B cell (primary cell): ENCODE measurements around the gene METTL9. TPM values are rescaled to one million over a fixed set of nuclear protein-coding genes. Genes with fewer than 3 reads are reported as not detected.
"Not testable (repeated sequence)": the region's sequence is repeated elsewhere in the genome, so short reads cannot be mapped to it uniquely, and the experiment has no call there.

ENCODE experiments used
- ATAC-seq: fragments of 200-7000 bp; cut with Tn5 transposase; one replicate; pipeline ENCODE4 v1.10.0; 2021; ENCODE audit warnings: low read depth, mild to moderate bottlenecking, moderate number of reproducible peaks, moderate library complexity
- CTCF ChIA-PET: fragments of 350-600 bp; sonication (Branson Sonifier 250); formaldehyde crosslinking; loops from one replicate; lab custom pipeline; 2021; ENCODE audit warnings: antibody characterized with exemption, inconsistent platforms; lab: Charles Lee
- POLR2A ChIA-PET: fragments of 350-600 bp; sonication (Branson Sonifier 250); formaldehyde crosslinking; loops from one replicate; lab custom pipeline; 2021; ENCODE audit warnings: antibody characterized with exemption; lab: Charles Lee
- DNase-seq: peaks from one replicate; pipeline ENCODE4 v3.0.0; 2013
- H2AFZ ChIP-seq: 2 replicates; pipeline ENCODE4 v1.6.1; 2012; ENCODE audit warnings: mild to moderate bottlenecking, low read depth, low read length; ENCODE audit not compliant: insufficient read depth, poor library complexity, severe bottlenecking
- H3K27ac ChIP-seq, 2 donors: 1 replicate in 1 of 2; 2 replicates in 1 of 2; pipeline ENCODE4 v1.5.1; 2012 to 2013; ENCODE audit warnings: low read length in 2 of 2, mild to moderate bottlenecking in 2 of 2, moderate library complexity in 1 of 2
- H3K27me3 ChIP-seq, 4 experiments: fragments of 200-600 bp in 1 of 4; sonication (generic) in 1 of 4; replicated peaks in 1 of 4; 1 replicate in 2 of 4; 2 replicates in 2 of 4; pipeline versions ENCODE4 v1.6.1 to v1.7.0; 2013 to 2016; ENCODE audit warnings: low read length in 3 of 4, mild to moderate bottlenecking in 2 of 4, mixed read lengths in 1 of 4, moderate library complexity in 1 of 4; ENCODE audit not compliant: insufficient read depth in 4 of 4, control insufficient read depth in 3 of 4; ENCODE audit errors: control extremely low read depth in 1 of 4
- H3K36me3 ChIP-seq, 2 experiments: replicated peaks in 1 of 2; 1 replicate in 1 of 2; 2 replicates in 1 of 2; pipeline versions ENCODE4 v1.6.1 to v1.7.1; 2013; ENCODE audit warnings: low read length in 1 of 2; ENCODE audit not compliant: insufficient read depth in 2 of 2, control insufficient read depth in 1 of 2; ENCODE audit errors: control extremely low read depth in 1 of 2, extremely low read depth in 1 of 2
- H3K4me1 ChIP-seq, 2 donors: fragments of 200-600 bp in 1 of 2; sonication (generic) in 1 of 2; 1 replicate in 1 of 2; 2 replicates in 1 of 2; pipeline versions ENCODE4 v1.5.1 to v1.6.1; 2013 to 2017; ENCODE audit warnings: low read length in 2 of 2; ENCODE audit not compliant: control insufficient read depth in 2 of 2, insufficient read depth in 2 of 2
- H3K4me2 ChIP-seq: replicated peaks from 2 replicates; pipeline ENCODE3; 2012; ENCODE audit warnings: mild to moderate bottlenecking, low read depth, low read length; ENCODE audit not compliant: poor library complexity, severe bottlenecking
- H3K4me3 ChIP-seq, 5 experiments: fragments of 200-600 bp in 1 of 5; sonication (generic) in 1 of 5; 1 replicate in 3 of 5; 2 replicates in 2 of 5; pipeline versions ENCODE4 v1.5.1 to v1.7.0; 2011 to 2016; ENCODE audit warnings: low read length in 4 of 5, mild to moderate bottlenecking in 4 of 5, low read depth in 2 of 5, control low read depth in 1 of 5, moderate library complexity in 1 of 5; ENCODE audit not compliant: insufficient read depth in 1 of 5; ENCODE audit errors: control extremely low read depth in 1 of 5, extremely low read depth in 1 of 5
- H3K79me2 ChIP-seq: fragments of 200-600 bp; sonication (generic); one replicate; pipeline ENCODE4 v1.6.0; 2016; ENCODE audit warnings: low read length; ENCODE audit not compliant: control insufficient read depth, insufficient read depth
- H3K9ac ChIP-seq: fragments of 200-600 bp; sonication (generic); 2 replicates; pipeline ENCODE4 v1.6.1; 2017; ENCODE audit warnings: mild to moderate bottlenecking, low read length, moderate library complexity
- H3K9me3 ChIP-seq, 3 donors: one replicate each; pipeline versions ENCODE4 v1.6.1 to v1.7.1; 2013; ENCODE audit warnings: low read length in 2 of 3; ENCODE audit not compliant: control insufficient read depth in 2 of 3, insufficient read depth in 1 of 3; ENCODE audit errors: control extremely low read depth in 1 of 3
- H4K20me1 ChIP-seq: 2 replicates; pipeline ENCODE4 v1.6.0; 2012; ENCODE audit warnings: mild to moderate bottlenecking, low read length; ENCODE audit not compliant: insufficient read depth, control insufficient read depth, poor library complexity, severe bottlenecking
- H3K27ac Mint-ChIP-seq: one replicate; pipeline ENCODE4 v1.8.0; 2021; ENCODE audit warnings: mixed read lengths
- H3K27me3 Mint-ChIP-seq: one replicate; pipeline ENCODE4 v1.8.0; 2021; ENCODE audit warnings: mixed read lengths
- H3K4me1 Mint-ChIP-seq: one replicate; pipeline ENCODE4 v1.8.0; 2021; ENCODE audit warnings: mixed read lengths
- H3K4me3 Mint-ChIP-seq: one replicate; pipeline ENCODE4 v1.8.0; 2021; ENCODE audit warnings: mixed read lengths
- H3K9me3 Mint-ChIP-seq: one replicate; pipeline ENCODE4 v1.8.0; 2022; ENCODE audit warnings: mixed read lengths; ENCODE audit not compliant: insufficient read depth
- EZH2 ChIP-seq: IDR thresholded peaks from 2 replicates; pipeline ENCODE4 v1.6.1; 2012; ENCODE audit warnings: borderline replicate concordance, low read depth, mild to moderate bottlenecking, moderate library complexity, low read length; ENCODE audit not compliant: insufficient read depth, poor library complexity, severe bottlenecking
- WGBS: methylation state at CpG from one replicate; pipeline ENCODE4 v1.1.5; 2013; ENCODE audit warnings: missing lambda C conversion rate; ENCODE audit not compliant: insufficient coverage; 5-methylcytosine and 5-hydroxymethylcytosine counted together
- intact Hi-C: fragments of 100-400 bp; cut with micrococcal nuclease; formaldehyde crosslinking; loops from one replicate; pipeline ENCODE4 v1.10.0; 2022
- polyA plus RNA-seq: library from polyadenylated mRNA; depleted of rRNA; stranded (reverse); fragments of >200 nt; gene quantifications from 2 replicates; pipeline ENCODE4 v1.2.3, GENCODE V29; 2012
- total RNA-seq, 2 donors: library from RNA; stranded (reverse); fragments of 120-200 nt in 1 of 2; gene quantifications; 1 replicate in 1 of 2; 2 replicates in 1 of 2; pipeline versions ENCODE4 v1.2.3 to v1.2.4, GENCODE V29; 2013 to 2022
- TF ChIP-seq, protein P1 (sequence below): fragments of 200-600 bp; IDR thresholded peaks from one replicate; pipeline ENCODE4 v1.8.0; 2022; ENCODE audit warnings: antibody characterized with exemption, mild to moderate bottlenecking

METTL9 gene
- total and polyA plus RNA-seq, 2 donors (not counting 1 experiment from before 2014, with no cell fraction given), result 34.0 to 57.7 TPM

DNA sequence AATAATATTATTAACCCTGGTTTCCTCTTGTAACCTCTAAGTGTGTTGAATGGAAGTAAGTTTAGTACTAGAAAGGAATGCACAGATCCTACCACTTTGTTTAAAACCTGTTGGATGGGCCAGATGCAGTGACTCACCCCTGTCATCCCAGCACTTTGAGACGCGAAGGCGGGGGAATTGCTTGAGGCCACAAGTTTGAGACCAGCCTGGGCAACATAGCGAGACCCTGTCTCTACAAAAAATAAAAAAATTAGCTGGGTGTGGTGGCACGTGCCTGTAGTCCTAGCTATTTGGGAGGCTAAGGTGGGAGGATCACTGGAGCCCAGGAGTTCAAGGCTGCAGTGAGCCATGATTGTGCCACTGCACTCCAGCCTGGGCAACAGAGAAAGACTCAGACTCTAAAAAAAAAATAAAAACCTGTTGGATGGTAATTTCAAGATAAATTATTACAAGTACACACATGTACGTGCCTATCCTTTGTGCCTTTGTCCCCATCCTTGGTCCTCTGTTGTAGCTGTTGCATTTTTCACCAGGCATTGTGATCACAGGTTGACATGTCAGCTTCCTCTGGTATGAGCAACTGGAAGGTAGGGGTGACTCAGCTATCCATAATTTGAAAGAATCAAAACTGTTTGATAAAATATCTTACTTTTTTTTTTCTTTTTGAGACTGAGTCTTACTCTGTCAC, 30.7 kb upstream of the METTL9 start:
- peaks cover 12% of the 10 kb centered on the region for H3K27me3 Mint-ChIP-seq
- WGBS, result 94% methylated on average over 6 of the region's 6 CpGs
- no peak for ATAC-seq
- H3K27ac ChIP-seq, result no peak overlapping the region
- no peaks in the 10 kb centered on the region for H3K79me2 ChIP-seq
- no peaks in the 10 kb centered on the region for H3K27me3 ChIP-seq
- no peaks in the 10 kb centered on the region for H3K9me3 ChIP-seq
- no peak overlapping the region for H3K27ac Mint-ChIP-seq
- H3K36me3 ChIP-seq, result no peaks in the 10 kb centered on the region
- no peaks in the 10 kb centered on the region for H3K9me3 Mint-ChIP-seq
- H3K9ac ChIP-seq, result no peak overlapping the region
- no peak overlapping the region for H3K4me3 Mint-ChIP-seq
- CTCF ChIA-PET, result no interaction called here
- H3K4me3 ChIP-seq, result no peak overlapping the region
- no peaks in the 10 kb centered on the region for H4K20me1 ChIP-seq
- POLR2A ChIA-PET, result no interaction called here
- H3K4me1 Mint-ChIP-seq, result peaks cover 3% of the 10 kb centered on the region
- H2AFZ ChIP-seq, result no peak overlapping the region
- H3K4me1 ChIP-seq, result peaks cover 5 to 6% of the 10 kb centered on the region in 2 donors
- TF ChIP-seq, protein P1, sequence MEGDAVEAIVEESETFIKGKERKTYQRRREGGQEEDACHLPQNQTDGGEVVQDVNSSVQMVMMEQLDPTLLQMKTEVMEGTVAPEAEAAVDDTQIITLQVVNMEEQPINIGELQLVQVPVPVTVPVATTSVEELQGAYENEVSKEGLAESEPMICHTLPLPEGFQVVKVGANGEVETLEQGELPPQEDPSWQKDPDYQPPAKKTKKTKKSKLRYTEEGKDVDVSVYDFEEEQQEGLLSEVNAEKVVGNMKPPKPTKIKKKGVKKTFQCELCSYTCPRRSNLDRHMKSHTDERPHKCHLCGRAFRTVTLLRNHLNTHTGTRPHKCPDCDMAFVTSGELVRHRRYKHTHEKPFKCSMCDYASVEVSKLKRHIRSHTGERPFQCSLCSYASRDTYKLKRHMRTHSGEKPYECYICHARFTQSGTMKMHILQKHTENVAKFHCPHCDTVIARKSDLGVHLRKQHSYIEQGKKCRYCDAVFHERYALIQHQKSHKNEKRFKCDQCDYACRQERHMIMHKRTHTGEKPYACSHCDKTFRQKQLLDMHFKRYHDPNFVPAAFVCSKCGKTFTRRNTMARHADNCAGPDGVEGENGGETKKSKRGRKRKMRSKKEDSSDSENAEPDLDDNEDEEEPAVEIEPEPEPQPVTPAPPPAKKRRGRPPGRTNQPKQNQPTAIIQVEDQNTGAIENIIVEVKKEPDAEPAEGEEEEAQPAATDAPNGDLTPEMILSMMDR, result no peak
- no peak for TF ChIP-seq EZH2
- intact Hi-C loops, result no loop called here
- DNase-seq, result no peak
- no peak overlapping the region for H3K4me2 ChIP-seq

DNA sequence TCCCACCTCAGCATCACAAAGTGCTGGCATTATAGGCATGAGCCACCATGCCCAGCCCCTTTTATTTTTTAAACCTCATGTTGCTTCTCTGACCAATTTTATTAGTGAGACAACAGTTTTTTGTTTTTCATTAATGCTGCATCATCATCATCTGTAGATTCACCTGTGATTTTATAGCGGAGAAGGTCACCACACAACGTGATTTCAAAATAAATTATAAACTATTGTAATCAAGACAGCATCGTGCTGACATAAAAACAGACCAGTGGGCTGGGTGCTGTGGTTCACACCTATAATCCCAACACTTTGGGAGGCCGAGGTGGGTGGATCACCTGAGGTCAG, 28.7 kb upstream of the METTL9 start:
- peaks cover 3% of the 10 kb centered on the region for H3K4me1 Mint-ChIP-seq
- H2AFZ ChIP-seq, result no peak overlapping the region
- POLR2A ChIA-PET, result no interaction called here
- no peak overlapping the region for H3K4me2 ChIP-seq
- no peaks in the 10 kb centered on the region for H3K9me3 Mint-ChIP-seq
- no peaks in the 10 kb centered on the region for H3K27me3 ChIP-seq
- peaks cover 4% of the 10 kb centered on the region in 2 donors for H3K4me1 ChIP-seq
- no peaks in the 10 kb centered on the region for H4K20me1 ChIP-seq
- CTCF ChIA-PET, result interaction anchor here (1.6 kb wide), 1 partner anchor 45 kb away, joined by 3 read pairs; no protein-coding TSS in a partner anchor
- no peaks in the 10 kb centered on the region for H3K79me2 ChIP-seq
- H3K9ac ChIP-seq, result no peak overlapping the region
- no peaks in the 10 kb centered on the region for H3K36me3 ChIP-seq
- no peak for ATAC-seq
- TF ChIP-seq EZH2, result no peak
- TF ChIP-seq, protein P1, result no peak
- WGBS, result 93% methylated on average over 4 of the region's 4 CpGs
- no peak overlapping the region for H3K27ac ChIP-seq
- peaks cover 12% of the 10 kb centered on the region for H3K27me3 Mint-ChIP-seq
- intact Hi-C loops, result no loop called here
- H3K4me3 ChIP-seq, result no peak overlapping the region
- DNase-seq, result no peak
- no peak overlapping the region for H3K27ac Mint-ChIP-seq
- H3K4me3 Mint-ChIP-seq, result no peak overlapping the region
- H3K9me3 ChIP-seq, result no peaks in the 10 kb centered on the region

DNA sequence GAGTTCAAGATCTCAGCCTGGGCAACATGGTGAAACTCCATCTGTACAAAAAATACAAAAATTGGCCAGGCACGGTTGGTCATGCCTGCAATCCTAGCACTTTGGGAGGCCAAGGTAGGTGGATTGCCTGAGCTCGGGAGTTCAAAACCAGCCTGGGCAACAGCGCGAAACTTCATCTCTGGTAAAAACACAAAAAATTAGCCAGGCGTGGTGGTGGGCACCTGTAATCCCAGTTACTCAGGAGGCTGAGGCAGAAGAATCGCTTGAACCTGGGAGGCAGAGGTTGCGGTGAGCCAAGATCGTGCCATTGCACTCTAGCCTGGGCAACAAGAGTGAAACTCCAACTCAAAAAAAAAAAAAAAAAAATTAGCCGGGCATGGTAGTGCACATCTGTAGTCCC, 25.9 kb upstream of the METTL9 start:
- H3K79me2 ChIP-seq, H3K9me3 Mint-ChIP-seq, H3K9me3 ChIP-seq, H3K9ac ChIP-seq, H3K4me3 Mint-ChIP-seq, ATAC-seq, DNase-seq, intact Hi-C loops, H4K20me1 ChIP-seq, H3K36me3 ChIP-seq, H3K4me1 ChIP-seq, H2AFZ ChIP-seq, H3K27me3 ChIP-seq, POLR2A ChIA-PET, H3K27ac ChIP-seq, H3K4me1 Mint-ChIP-seq, H3K27ac Mint-ChIP-seq, H3K4me3 ChIP-seq, H3K4me2 ChIP-seq: not testable (repeated sequence)
- CTCF ChIA-PET, result interaction anchor here (1.1 kb wide), 1 partner anchor 67 kb away, joined by 4 read pairs; no protein-coding TSS in a partner anchor
- H3K27me3 Mint-ChIP-seq, result peaks cover 16% of the 10 kb centered on the region
- 97% methylated on average over 7 of the region's 9 CpGs for WGBS
